Measurements from ENCODE around the gene ATP8A1. TPM values are rescaled to one million over a fixed set of nuclear protein-coding genes. Genes with fewer than 3 reads are reported as not detected.

ATP8A1 gene
- total and polyA plus RNA-seq, 4 donors, result 0.65 to 15.9 (median 5.9) TPM

DNA sequence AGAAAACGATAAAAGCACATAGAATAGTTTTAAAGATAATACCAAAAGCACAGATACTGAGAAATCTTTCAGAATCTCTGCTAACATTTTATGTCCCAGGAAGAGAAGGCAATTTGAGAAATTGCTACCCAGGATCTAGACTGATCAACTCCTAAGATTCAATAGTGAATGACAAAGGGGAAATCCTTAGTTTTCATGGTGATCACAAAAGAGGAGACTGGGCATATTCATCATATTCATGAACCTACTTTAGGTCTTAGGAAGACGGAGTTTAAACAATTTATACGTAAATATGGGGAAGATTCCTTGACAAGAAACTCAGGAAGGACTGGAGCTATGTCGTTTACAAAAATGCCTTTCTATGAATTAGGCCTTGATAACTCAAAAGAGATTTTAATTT lies 172.3 kb downstream of the ATP8A1 start:
- Histone ChIP-seq H3K9ac (ENCODE audit: low read depth in 1 of 2, low read length in 2 of 2) (no peak overlapping the region), H3K9me3 (ENCODE audit: control insufficient read depth in 4 of 4, low read length in 3 of 4) (no peaks in the 10 kb centered on the region), H3K27ac (ENCODE audit: low read depth in 1 of 2, low read length in 2 of 2) (no peak overlapping the region), H3K4me3 (ENCODE audit: low read depth in 1 of 3, low read length in 3 of 3) (no peak overlapping the region), H3K27me3 (ENCODE audit: control insufficient read depth in 4 of 4, insufficient read depth in 4 of 4, low read length in 3 of 4) (no peaks in the 10 kb centered on the region), H3K36me3 (ENCODE audit: control insufficient read depth in 4 of 4, insufficient read depth in 3 of 4, low read depth in 1 of 4, low read length in 3 of 4) (no peaks in the 10 kb centered on the region), H3K4me1 (ENCODE audit: control insufficient read depth in 4 of 4, insufficient read depth in 4 of 4, low read length in 3 of 4) (no peaks in the 10 kb centered on the region)
- TF ChIP-seq, protein P1, sequence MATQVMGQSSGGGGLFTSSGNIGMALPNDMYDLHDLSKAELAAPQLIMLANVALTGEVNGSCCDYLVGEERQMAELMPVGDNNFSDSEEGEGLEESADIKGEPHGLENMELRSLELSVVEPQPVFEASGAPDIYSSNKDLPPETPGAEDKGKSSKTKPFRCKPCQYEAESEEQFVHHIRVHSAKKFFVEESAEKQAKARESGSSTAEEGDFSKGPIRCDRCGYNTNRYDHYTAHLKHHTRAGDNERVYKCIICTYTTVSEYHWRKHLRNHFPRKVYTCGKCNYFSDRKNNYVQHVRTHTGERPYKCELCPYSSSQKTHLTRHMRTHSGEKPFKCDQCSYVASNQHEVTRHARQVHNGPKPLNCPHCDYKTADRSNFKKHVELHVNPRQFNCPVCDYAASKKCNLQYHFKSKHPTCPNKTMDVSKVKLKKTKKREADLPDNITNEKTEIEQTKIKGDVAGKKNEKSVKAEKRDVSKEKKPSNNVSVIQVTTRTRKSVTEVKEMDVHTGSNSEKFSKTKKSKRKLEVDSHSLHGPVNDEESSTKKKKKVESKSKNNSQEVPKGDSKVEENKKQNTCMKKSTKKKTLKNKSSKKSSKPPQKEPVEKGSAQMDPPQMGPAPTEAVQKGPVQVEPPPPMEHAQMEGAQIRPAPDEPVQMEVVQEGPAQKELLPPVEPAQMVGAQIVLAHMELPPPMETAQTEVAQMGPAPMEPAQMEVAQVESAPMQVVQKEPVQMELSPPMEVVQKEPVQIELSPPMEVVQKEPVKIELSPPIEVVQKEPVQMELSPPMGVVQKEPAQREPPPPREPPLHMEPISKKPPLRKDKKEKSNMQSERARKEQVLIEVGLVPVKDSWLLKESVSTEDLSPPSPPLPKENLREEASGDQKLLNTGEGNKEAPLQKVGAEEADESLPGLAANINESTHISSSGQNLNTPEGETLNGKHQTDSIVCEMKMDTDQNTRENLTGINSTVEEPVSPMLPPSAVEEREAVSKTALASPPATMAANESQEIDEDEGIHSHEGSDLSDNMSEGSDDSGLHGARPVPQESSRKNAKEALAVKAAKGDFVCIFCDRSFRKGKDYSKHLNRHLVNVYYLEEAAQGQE (IDR thresholded peaks at IDR 0.05), result no peak
- TF ChIP-seq JUND (IDR thresholded peaks at IDR 0.05), result no peak
- TF ChIP-seq RXRA (IDR thresholded peaks at IDR 0.05), result no peak
- no peak for TF ChIP-seq YY1 (IDR thresholded peaks at IDR 0.05)
- TF ChIP-seq EGR1 (IDR thresholded peaks at IDR 0.05; ENCODE audit: low read depth in 2 of 2), result no peak
- TF ChIP-seq, protein P2, sequence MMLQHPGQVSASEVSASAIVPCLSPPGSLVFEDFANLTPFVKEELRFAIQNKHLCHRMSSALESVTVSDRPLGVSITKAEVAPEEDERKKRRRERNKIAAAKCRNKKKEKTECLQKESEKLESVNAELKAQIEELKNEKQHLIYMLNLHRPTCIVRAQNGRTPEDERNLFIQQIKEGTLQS (IDR thresholded peaks at IDR 0.05), result no peak
- no peak for TF ChIP-seq RAD21 (IDR thresholded peaks at IDR 0.05)
- no peak for TF ChIP-seq GABPA (IDR thresholded peaks at IDR 0.05 in 1 of 2, conservative IDR thresholded peaks at IDR 0.05 in 1 of 2)
- no peak for TF ChIP-seq FOXA1 (IDR thresholded peaks at IDR 0.05)
- no peak for TF ChIP-seq SP1 (IDR thresholded peaks at IDR 0.05)
- TF ChIP-seq, protein P3, sequence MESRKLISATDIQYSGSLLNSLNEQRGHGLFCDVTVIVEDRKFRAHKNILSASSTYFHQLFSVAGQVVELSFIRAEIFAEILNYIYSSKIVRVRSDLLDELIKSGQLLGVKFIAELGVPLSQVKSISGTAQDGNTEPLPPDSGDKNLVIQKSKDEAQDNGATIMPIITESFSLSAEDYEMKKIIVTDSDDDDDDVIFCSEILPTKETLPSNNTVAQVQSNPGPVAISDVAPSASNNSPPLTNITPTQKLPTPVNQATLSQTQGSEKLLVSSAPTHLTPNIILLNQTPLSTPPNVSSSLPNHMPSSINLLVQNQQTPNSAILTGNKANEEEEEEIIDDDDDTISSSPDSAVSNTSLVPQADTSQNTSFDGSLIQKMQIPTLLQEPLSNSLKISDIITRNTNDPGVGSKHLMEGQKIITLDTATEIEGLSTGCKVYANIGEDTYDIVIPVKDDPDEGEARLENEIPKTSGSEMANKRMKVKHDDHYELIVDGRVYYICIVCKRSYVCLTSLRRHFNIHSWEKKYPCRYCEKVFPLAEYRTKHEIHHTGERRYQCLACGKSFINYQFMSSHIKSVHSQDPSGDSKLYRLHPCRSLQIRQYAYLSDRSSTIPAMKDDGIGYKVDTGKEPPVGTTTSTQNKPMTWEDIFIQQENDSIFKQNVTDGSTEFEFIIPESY (IDR thresholded peaks at IDR 0.05), result no peak
- TF ChIP-seq HNF4G (IDR thresholded peaks at IDR 0.05), result no peak
- no peak for TF ChIP-seq HNF4A (conservative IDR thresholded peaks at IDR 0.05)
- no peak for DNase-seq (ENCODE audit: low spot score)
- WGBS, result 77% methylated on average over 4 of the region's 4 CpGs

DNA sequence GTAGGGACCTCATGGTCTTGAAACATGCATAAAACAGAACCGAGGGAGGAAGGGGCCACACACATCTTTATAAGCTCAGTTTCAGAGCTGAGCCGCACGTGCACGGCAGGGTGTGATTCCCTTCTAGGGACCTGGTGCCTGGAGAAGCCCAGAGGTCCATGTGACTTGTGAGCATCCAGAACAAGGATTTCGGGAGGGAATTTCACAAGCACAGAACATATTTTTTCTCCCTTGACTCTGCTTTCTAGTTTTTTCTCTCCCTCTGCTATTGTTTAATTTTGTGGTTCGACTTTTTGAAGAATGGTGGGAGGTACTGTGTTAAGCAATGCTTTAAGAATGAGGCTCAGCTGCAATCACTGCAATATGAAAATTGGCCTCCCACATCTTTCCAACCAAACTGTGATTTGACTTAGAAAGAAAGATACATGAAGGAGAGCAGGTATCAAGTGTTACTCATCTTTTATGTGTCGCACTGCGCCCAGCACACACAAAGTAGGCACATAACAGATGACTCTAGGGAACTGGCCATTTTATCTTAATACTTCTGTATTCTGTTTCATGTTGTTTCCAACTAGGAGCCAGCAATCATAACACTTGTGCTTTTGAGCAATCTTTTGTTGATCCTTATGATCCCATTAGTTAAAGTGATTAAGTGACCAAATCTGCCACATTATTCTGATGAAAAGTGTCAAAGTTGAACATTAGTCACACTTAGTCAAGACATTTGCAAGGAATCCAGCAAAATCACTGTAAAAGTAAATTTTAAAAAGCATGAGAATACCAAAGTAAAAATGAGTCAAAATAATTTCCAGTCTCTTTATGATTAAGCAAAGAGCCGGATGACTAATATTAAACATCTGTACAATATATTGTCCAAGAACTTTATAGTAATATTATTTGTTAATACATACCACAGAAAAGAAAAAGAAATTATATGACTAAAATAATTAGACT lies 173.2 kb downstream of the ATP8A1 start:
- Histone ChIP-seq H3K27me3 (ENCODE audit: control insufficient read depth in 4 of 4, insufficient read depth in 4 of 4, low read length in 3 of 4) (no peaks in the 10 kb centered on the region), H3K4me1 (ENCODE audit: control insufficient read depth in 4 of 4, insufficient read depth in 4 of 4, low read length in 3 of 4) (no peaks in the 10 kb centered on the region), H3K36me3 (ENCODE audit: control insufficient read depth in 4 of 4, insufficient read depth in 3 of 4, low read depth in 1 of 4, low read length in 3 of 4) (no peaks in the 10 kb centered on the region), H3K9ac (ENCODE audit: low read depth in 1 of 2, low read length in 2 of 2) (no peak overlapping the region), H3K4me3 (ENCODE audit: low read depth in 1 of 3, low read length in 3 of 3) (no peak overlapping the region), H3K9me3 (ENCODE audit: control insufficient read depth in 4 of 4, low read length in 3 of 4) (no peaks in the 10 kb centered on the region), H3K27ac (ENCODE audit: low read depth in 1 of 2, low read length in 2 of 2) (no peak overlapping the region)
- WGBS, result 91% methylated on average over 9 of the region's 9 CpGs
- TF ChIP-seq SP1 (IDR thresholded peaks at IDR 0.05) (no peak), FOXA2 (IDR thresholded peaks at IDR 0.05) (no peak)
- no peak for DNase-seq (ENCODE audit: low spot score)
